SH-SY5Y (cell line): ENCODE data around the gene SERPINE3.

Source experiments
- GATA2 ChIP-seq: IDR thresholded peaks from 2 replicates; pipeline ENCODE4 v1.6.1; 2011; ENCODE audit warnings: mild to moderate bottlenecking, low read depth, low read length
- GATA3 ChIP-seq: IDR thresholded peaks from 2 replicates; pipeline ENCODE4 v1.6.1; 2011; ENCODE audit warnings: low read depth, mild to moderate bottlenecking, low read length, moderate library complexity

- TF ChIP-seq GATA2, result no peak
- no peak for TF ChIP-seq GATA3
Measured at GRCh38 chr13:51317262-51317661, 22.2 kb upstream of the SERPINE3 start.
